Endodermal cell (in vitro differentiated cells): ENCODE data around the gene ASCC3. TPM values are rescaled to one million over a fixed set of nuclear protein-coding genes. Genes with fewer than 3 reads are reported as not detected.

ENCODE experiments used
- DNase-seq: peaks from one replicate; pipeline ENCODE4 v3.0.0-alpha.2; 2017
- H3K27ac ChIP-seq: 2 replicates; pipeline ENCODE4 v1.5.1; 2013; ENCODE audit warnings: mild to moderate bottlenecking, low read depth, low read length, moderate library complexity
- H3K27me3 ChIP-seq: 2 replicates; pipeline ENCODE4 v1.6.1; 2013; ENCODE audit warnings: mild to moderate bottlenecking, low read length, moderate library complexity; ENCODE audit not compliant: insufficient read depth, control insufficient read depth, poor library complexity, severe bottlenecking
- H3K36me3 ChIP-seq: 2 replicates; pipeline ENCODE4 v1.7.0; 2013; ENCODE audit warnings: mild to moderate bottlenecking, low read length, moderate library complexity; ENCODE audit not compliant: control insufficient read depth, insufficient read depth
- H3K4me1 ChIP-seq: one replicate; pipeline ENCODE4 v1.7.0; 2013; ENCODE audit warnings: low read length; ENCODE audit not compliant: control insufficient read depth, insufficient read depth
- H3K4me3 ChIP-seq: 2 replicates; pipeline ENCODE4 v1.5.1; 2013; ENCODE audit warnings: mild to moderate bottlenecking, low read length, moderate library complexity
- H3K9ac ChIP-seq: 2 replicates; pipeline ENCODE4 v1.6.1; 2013; ENCODE audit warnings: mild to moderate bottlenecking, low read length, moderate library complexity; ENCODE audit not compliant: poor library complexity, severe bottlenecking; ENCODE audit errors: extremely low read depth
- H3K9me3 ChIP-seq: 2 replicates; pipeline ENCODE4 v1.6.1; 2013; ENCODE audit warnings: mild to moderate bottlenecking, low read length, moderate library complexity; ENCODE audit not compliant: control insufficient read depth
- H3K27ac Mint-ChIP-seq: 2 replicates; pipeline ENCODE4 v1.8.0; 2020; ENCODE audit warnings: mixed read lengths
- H3K27me3 Mint-ChIP-seq: 2 replicates; pipeline ENCODE4 v1.8.0; 2021; ENCODE audit warnings: mild to moderate bottlenecking, mixed read lengths; ENCODE audit not compliant: insufficient read depth
- H3K36me3 Mint-ChIP-seq: 2 replicates; pipeline ENCODE4 v1.8.0; 2020; ENCODE audit warnings: low read depth, mixed read lengths
- H3K4me1 Mint-ChIP-seq: 2 replicates; pipeline ENCODE4 v1.8.0; 2020; ENCODE audit warnings: mixed read lengths
- H3K4me3 Mint-ChIP-seq: 2 replicates; pipeline ENCODE4 v1.8.0; 2020; ENCODE audit warnings: mild to moderate bottlenecking, moderate library complexity, mixed read lengths
- H3K9me3 Mint-ChIP-seq: 2 replicates; pipeline ENCODE4 v1.8.0; 2020; ENCODE audit warnings: mild to moderate bottlenecking, mixed read lengths
- CTCF ChIP-seq: fragments of 200-600 bp; sonication (generic); conservative IDR thresholded peaks from 2 replicates; pipeline ENCODE4 v1.5.0; 2021; ENCODE audit warnings: antibody characterized with exemption, mild to moderate bottlenecking
- WGBS, 2 experiments: methylation state at CpG; one replicate each; pipeline versions ENCODE4 v1.1.5 to v1.1.7; 2013; ENCODE audit warnings: missing lambda C conversion rate in 2 of 2, mixed read lengths in 1 of 2; ENCODE audit not compliant: insufficient coverage in 1 of 2, insufficient read length in 1 of 2; 5-methylcytosine and 5-hydroxymethylcytosine counted together
- total RNA-seq, 2 donors: library from RNA; stranded (reverse); fragmentation: NEBNext Ultra II Directional in 1 of 2; extraction: Animal tissue kit (Norgen Biotek cat#: 25700) in 1 of 2; gene quantifications; 2 replicates in 1 of 2; 3 replicates in 1 of 2; pipeline ENCODE4 v1.2.1, GENCODE V29; 2021

The ASCC3 gene
- total RNA-seq, 2 donors from 2014 or later = 40.0 to 41.1 TPM

DNA sequence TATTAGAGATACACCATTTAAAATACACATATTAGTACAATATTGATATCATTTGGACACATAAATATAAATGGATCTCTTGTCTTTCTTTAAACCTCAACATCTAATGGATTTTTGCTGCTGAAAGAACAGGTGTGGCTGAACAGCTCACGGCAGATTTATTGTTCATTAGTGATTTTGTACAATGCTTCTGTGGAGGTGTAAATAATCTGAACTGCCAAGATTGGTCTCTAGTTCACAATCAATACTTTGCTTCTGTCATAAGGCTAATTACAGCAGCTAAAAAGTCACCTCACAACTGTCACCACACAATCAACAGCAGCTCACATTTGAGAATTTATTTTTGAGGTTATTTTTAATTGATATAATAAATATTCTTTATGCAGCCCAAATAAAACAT is 254.4 kb downstream of the ASCC3 start:
- no peak overlapping the region for H3K27ac ChIP-seq
- Mint-ChIP-seq H3K27me3 (no peaks in the 10 kb centered on the region), H3K27ac (no peak overlapping the region), H3K9me3 (peaks cover 7% of the 10 kb centered on the region), H3K36me3 (peaks cover 9% of the 10 kb centered on the region), H3K4me3 (no peak overlapping the region), H3K4me1 (no peaks in the 10 kb centered on the region)
- H3K9me3 ChIP-seq = peaks cover 4% of the 10 kb centered on the region
- H3K36me3 ChIP-seq = peaks cover 35% of the 10 kb centered on the region
- H3K4me1 ChIP-seq = no peaks in the 10 kb centered on the region
- no peak for TF ChIP-seq CTCF
- WGBS, 2 experiments = 80% methylated on average over 1 of the region's 1 CpG; no CpG with 5 or more reads in 1 of the 2 experiments
- no peak overlapping the region for H3K4me3 ChIP-seq
- no peak for DNase-seq
- no peaks in the 10 kb centered on the region for H3K27me3 ChIP-seq
- no peak overlapping the region for H3K9ac ChIP-seq

- no peak for DNase-seq
- Histone ChIP-seq H3K9ac (no peak overlapping the region), H3K27me3 (no peaks in the 10 kb centered on the region), H3K36me3 (peaks cover 40% of the 10 kb centered on the region), H3K4me1 (no peaks in the 10 kb centered on the region), H3K27ac (no peak overlapping the region), H3K4me3 (no peak overlapping the region), H3K9me3 (peaks cover 9% of the 10 kb centered on the region)
- no peaks in the 10 kb centered on the region for H3K4me1 Mint-ChIP-seq
- H3K4me3 Mint-ChIP-seq = no peak overlapping the region
- H3K9me3 Mint-ChIP-seq = peaks cover 13% of the 10 kb centered on the region
- 95 to 100% methylated on average over 1 of the region's 2 CpGs for WGBS, 2 experiments
- H3K27me3 Mint-ChIP-seq = no peaks in the 10 kb centered on the region
- no peak for TF ChIP-seq CTCF
- peaks cover 17% of the 10 kb centered on the region for H3K36me3 Mint-ChIP-seq
- no peak overlapping the region for H3K27ac Mint-ChIP-seq
Observed at GRCh38 chr6:100622907-100623692, 258.0 kb downstream of the ASCC3 start.

- Histone ChIP-seq H3K27me3 (no peaks in the 10 kb centered on the region), H3K9me3 (peaks cover 9% of the 10 kb centered on the region), H3K4me3 (no peak overlapping the region), H3K4me1 (no peaks in the 10 kb centered on the region), H3K27ac (no peak overlapping the region), H3K9ac (no peak overlapping the region), H3K36me3 (peaks cover 24% of the 10 kb centered on the region)
- 97% methylated on average over 3 of the region's 3 CpGs; no CpG with 5 or more reads in 1 of the 2 experiments for WGBS, 2 experiments
- Mint-ChIP-seq H3K36me3 (peaks cover 15% of the 10 kb centered on the region), H3K9me3 (peaks cover 13% of the 10 kb centered on the region), H3K27me3 (no peaks in the 10 kb centered on the region), H3K27ac (no peak overlapping the region), H3K4me1 (no peaks in the 10 kb centered on the region), H3K4me3 (no peak overlapping the region)
- no peak for DNase-seq
- TF ChIP-seq CTCF = no peak
Observed at GRCh38 chr6:100620085-100620840, 260.9 kb downstream of the ASCC3 start.
